HEK293 (cell line): ENCODE data around the gene KRTAP3-2.

ENCODE experiments used
- CTCF ChIA-PET: fragments of 350-600 bp; formaldehyde crosslinking; extraction: SDS; loops from one replicate; lab custom pipeline; 2021; ENCODE audit warnings: antibody characterized with exemption; lab: Yijun Ruan, JAX
- POLR2A ChIA-PET: fragments of 300-600 bp; formaldehyde crosslinking; extraction: SDS; loops from one replicate; lab custom pipeline; 2020; ENCODE audit warnings: antibody characterized with exemption, inconsistent platforms; lab: Yijun Ruan, JAX
- H3K27ac ChIP-seq: fragments of 200-500 bp; sonication (Bioruptor generic); 2 replicates; pipeline ENCODE4 v1.5.1; 2014; ENCODE audit warnings: low read depth, low read length, control low read depth, inconsistent platforms; ENCODE audit errors: extremely low read depth
- H3K36me3 ChIP-seq, 2 experiments: fragments of 200-500 bp in 1 of 2; sonication (Bioruptor generic) in 1 of 2; 1 replicate in 1 of 2; 2 replicates in 1 of 2; pipeline ENCODE4 v1.5.1; 2014 to 2017; ENCODE audit warnings: inconsistent platforms in 2 of 2, low read length in 2 of 2; ENCODE audit not compliant: control insufficient read depth in 2 of 2, insufficient read depth in 1 of 2
- H3K4me1 ChIP-seq: fragments of 200-500 bp; sonication (Bioruptor generic); 2 replicates; pipeline ENCODE4 v1.5.1; 2014; ENCODE audit warnings: mild to moderate bottlenecking, low read length, inconsistent platforms; ENCODE audit not compliant: control insufficient read depth, insufficient read depth
- H3K4me3 ChIP-seq: 2 replicates; pipeline ENCODE4 v1.5.1; 2011; ENCODE audit warnings: low read depth, mild to moderate bottlenecking, control low read depth, low read length, moderate library complexity
- H3K9me3 ChIP-seq: fragments of 200-500 bp; sonication (Bioruptor generic); 2 replicates; pipeline ENCODE4 v1.5.1; 2014; ENCODE audit warnings: low read depth, low read length, inconsistent platforms; ENCODE audit not compliant: control insufficient read depth, insufficient read depth
- INSM2 ChIP-seq: fragments of 450-650 bp; formaldehyde crosslinking; IDR thresholded peaks from 2 replicates; pipeline ENCODE4 v1.5.1; 2016; ENCODE audit warnings: missing biosample characterization, missing genetic modification characterization
- REST ChIP-seq: fragments of 450-650 bp; formaldehyde crosslinking; IDR thresholded peaks from 2 replicates; pipeline ENCODE4 v1.5.1; 2016; ENCODE audit warnings: missing biosample characterization, missing genetic modification characterization
- SP2 ChIP-seq: fragments of 450-650 bp; formaldehyde crosslinking; IDR thresholded peaks from 2 replicates; pipeline ENCODE4 v1.5.1; 2016; ENCODE audit warnings: missing biosample characterization, missing genetic modification characterization
- ZBTB17 ChIP-seq: fragments of 450-650 bp; formaldehyde crosslinking; IDR thresholded peaks from 2 replicates; pipeline ENCODE4 v1.5.1; 2016; ENCODE audit warnings: missing biosample characterization, missing genetic modification characterization
- ZEB2 ChIP-seq: fragments of 450-650 bp; formaldehyde crosslinking; IDR thresholded peaks from 2 replicates; pipeline ENCODE4 v1.5.1; 2016; ENCODE audit warnings: missing biosample characterization, missing genetic modification characterization
- ZFP37 ChIP-seq: fragments of 450-650 bp; formaldehyde crosslinking; IDR thresholded peaks from 2 replicates; pipeline ENCODE4 v1.5.1; 2016; ENCODE audit warnings: missing biosample characterization, missing genetic modification characterization
- ZNF169 ChIP-seq: fragments of 450-650 bp; formaldehyde crosslinking; IDR thresholded peaks from 2 replicates; pipeline ENCODE4 v1.5.1; 2016; ENCODE audit warnings: missing biosample characterization, missing genetic modification characterization
- ZNF221 ChIP-seq: fragments of 450-650 bp; formaldehyde crosslinking; IDR thresholded peaks from 2 replicates; pipeline ENCODE4 v1.5.1; 2017; ENCODE audit warnings: missing biosample characterization, missing genetic modification characterization, borderline replicate concordance
- ZNF223 ChIP-seq: fragments of 450-650 bp; formaldehyde crosslinking; IDR thresholded peaks from 2 replicates; pipeline ENCODE4 v1.5.1; 2016; ENCODE audit warnings: missing biosample characterization, missing genetic modification characterization
- ZNF37A ChIP-seq: fragments of 450-650 bp; IDR thresholded peaks from 2 replicates; pipeline ENCODE4 v1.5.1; 2018; ENCODE audit warnings: missing biosample characterization, missing genetic modification characterization
- ZNF416 ChIP-seq: fragments of 450-650 bp; formaldehyde crosslinking; IDR thresholded peaks from 2 replicates; pipeline ENCODE4 v1.5.1; 2016; ENCODE audit warnings: missing biosample characterization, missing genetic modification characterization
- ZNF600 ChIP-seq: fragments of 450-650 bp; formaldehyde crosslinking; IDR thresholded peaks from 2 replicates; pipeline ENCODE4 v1.5.1; 2016; ENCODE audit warnings: missing biosample characterization, missing genetic modification characterization
- ZNF623 ChIP-seq: fragments of 450-650 bp; formaldehyde crosslinking; IDR thresholded peaks from 2 replicates; pipeline ENCODE4 v1.5.1; 2016; ENCODE audit warnings: missing biosample characterization, missing genetic modification characterization
- ZNF629 ChIP-seq: fragments of 450-650 bp; formaldehyde crosslinking; IDR thresholded peaks from 2 replicates; pipeline ENCODE4 v1.5.1; 2017; ENCODE audit warnings: missing biosample characterization, missing genetic modification characterization
- ZNF76 ChIP-seq: fragments of 450-650 bp; formaldehyde crosslinking; IDR thresholded peaks from 2 replicates; pipeline ENCODE4; 2016; ENCODE audit warnings: low read depth, missing biosample characterization, missing genetic modification characterization, borderline replicate concordance
- ZNF785 ChIP-seq: fragments of 450-650 bp; formaldehyde crosslinking; IDR thresholded peaks from 2 replicates; pipeline ENCODE4 v1.5.1; 2016; ENCODE audit warnings: missing biosample characterization, missing genetic modification characterization
- ZNF792 ChIP-seq: fragments of 450-650 bp; formaldehyde crosslinking; IDR thresholded peaks from 2 replicates; pipeline ENCODE4 v1.5.1; 2016; ENCODE audit warnings: missing biosample characterization, missing genetic modification characterization
- ZSCAN23 ChIP-seq: fragments of 450-650 bp; formaldehyde crosslinking; IDR thresholded peaks from 2 replicates; pipeline ENCODE4 v1.5.1; 2016; ENCODE audit warnings: missing biosample characterization, missing genetic modification characterization
- TF ChIP-seq, protein P1 (sequence below): fragments of 450-650 bp; formaldehyde crosslinking; IDR thresholded peaks from 2 replicates; pipeline ENCODE4 v1.5.1; 2017; ENCODE audit warnings: missing biosample characterization, missing genetic modification characterization
- TF ChIP-seq, protein P2 (sequence below): fragments of 450-650 bp; formaldehyde crosslinking; IDR thresholded peaks from 2 replicates; pipeline ENCODE4 v1.5.1; 2016; ENCODE audit warnings: missing biosample characterization, missing genetic modification characterization, low read depth
- TF ChIP-seq, protein P3 (sequence below): fragments of 450-650 bp; formaldehyde crosslinking; IDR thresholded peaks from 2 replicates; pipeline ENCODE4 v1.5.1; 2016; ENCODE audit warnings: missing biosample characterization, missing genetic modification characterization
- TF ChIP-seq, protein P4 (sequence below): fragments of 450-650 bp; IDR thresholded peaks from 2 replicates; pipeline ENCODE4 v1.5.1; 2018; ENCODE audit warnings: missing biosample characterization, mild to moderate bottlenecking, missing genetic modification characterization

KRTAP3-2 gene

DNA sequence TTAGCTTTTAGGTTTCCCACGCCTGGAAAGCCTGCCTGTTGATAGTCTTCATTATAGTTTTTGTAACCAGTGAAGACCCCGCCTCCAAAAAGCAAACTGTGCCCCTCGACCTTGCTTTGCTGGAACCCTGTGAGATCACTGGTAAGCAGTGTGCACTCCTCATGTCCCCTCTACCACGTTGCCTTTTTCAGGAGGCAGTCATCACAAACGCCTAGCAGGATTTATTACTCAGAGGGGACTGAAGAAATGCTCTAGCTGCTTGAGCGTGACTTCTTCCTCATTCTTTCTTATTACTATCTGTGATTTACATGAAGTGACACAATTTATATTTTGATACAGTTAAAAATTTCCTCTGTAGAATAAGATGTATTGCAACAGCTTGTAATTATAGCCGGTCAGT, 15.7 kb upstream of the KRTAP3-2 start:
- no peaks in the 10 kb centered on the region for H3K36me3 ChIP-seq
- CTCF ChIA-PET = no interaction called here
- no peaks in the 10 kb centered on the region for H3K9me3 ChIP-seq
- no peaks in the 10 kb centered on the region for H3K4me1 ChIP-seq
- TF ChIP-seq ZEB2 (tag by site-specific recombination) (no peak), SP2 (tag by site-specific recombination) (no peak), ZNF221 (no peak), ZNF629 (no peak), REST (tag by site-specific recombination) (no peak), ZNF37A (tag by site-specific recombination) (no peak), ZNF223 (no peak), INSM2 (tag by site-specific recombination) (no peak), ZNF600 (tag by site-specific recombination) (no peak), ZFP37 (tag by site-specific recombination) (no peak), ZNF785 (tag by site-specific recombination) (no peak)
- TF ChIP-seq, protein P1, sequence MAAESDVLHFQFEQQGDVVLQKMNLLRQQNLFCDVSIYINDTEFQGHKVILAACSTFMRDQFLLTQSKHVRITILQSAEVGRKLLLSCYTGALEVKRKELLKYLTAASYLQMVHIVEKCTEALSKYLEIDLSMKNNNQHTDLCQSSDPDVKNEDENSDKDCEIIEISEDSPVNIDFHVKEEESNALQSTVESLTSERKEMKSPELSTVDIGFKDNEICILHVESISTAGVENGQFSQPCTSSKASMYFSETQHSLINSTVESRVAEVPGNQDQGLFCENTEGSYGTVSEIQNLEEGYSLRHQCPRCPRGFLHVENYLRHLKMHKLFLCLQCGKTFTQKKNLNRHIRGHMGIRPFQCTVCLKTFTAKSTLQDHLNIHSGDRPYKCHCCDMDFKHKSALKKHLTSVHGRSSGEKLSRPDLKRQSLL = no peak
- TF ChIP-seq, protein P2, sequence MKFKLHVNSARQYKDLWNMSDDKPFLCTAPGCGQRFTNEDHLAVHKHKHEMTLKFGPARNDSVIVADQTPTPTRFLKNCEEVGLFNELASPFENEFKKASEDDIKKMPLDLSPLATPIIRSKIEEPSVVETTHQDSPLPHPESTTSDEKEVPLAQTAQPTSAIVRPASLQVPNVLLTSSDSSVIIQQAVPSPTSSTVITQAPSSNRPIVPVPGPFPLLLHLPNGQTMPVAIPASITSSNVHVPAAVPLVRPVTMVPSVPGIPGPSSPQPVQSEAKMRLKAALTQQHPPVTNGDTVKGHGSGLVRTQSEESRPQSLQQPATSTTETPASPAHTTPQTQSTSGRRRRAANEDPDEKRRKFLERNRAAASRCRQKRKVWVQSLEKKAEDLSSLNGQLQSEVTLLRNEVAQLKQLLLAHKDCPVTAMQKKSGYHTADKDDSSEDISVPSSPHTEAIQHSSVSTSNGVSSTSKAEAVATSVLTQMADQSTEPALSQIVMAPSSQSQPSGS (tag by site-specific recombination) = no peak
- no peak overlapping the region for H3K27ac ChIP-seq
- POLR2A ChIA-PET = no interaction called here
- no peak overlapping the region for H3K4me3 ChIP-seq

DNA sequence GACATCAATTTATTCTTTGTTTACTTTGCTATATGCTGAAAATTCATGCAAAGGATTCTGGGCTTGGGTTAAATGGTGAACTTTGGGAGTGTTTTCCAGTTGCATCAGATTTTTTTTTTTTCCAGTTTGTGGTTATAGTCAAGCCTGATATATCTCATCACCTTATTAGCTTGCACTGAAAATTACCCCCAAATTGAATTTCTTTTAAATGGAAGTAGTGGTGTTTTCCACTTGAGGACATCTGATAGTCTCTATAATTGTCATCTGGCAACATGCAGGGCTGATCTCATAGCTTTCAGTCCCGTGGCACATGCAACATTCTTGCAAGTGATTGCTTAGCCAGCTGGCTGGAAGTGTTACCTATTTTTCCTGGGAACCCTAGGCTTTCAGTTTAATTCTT, 13.9 kb upstream of the KRTAP3-2 start:
- H3K9me3 ChIP-seq = no peaks in the 10 kb centered on the region
- no peak overlapping the region for H3K27ac ChIP-seq
- H3K4me1 ChIP-seq = no peaks in the 10 kb centered on the region
- H3K36me3 ChIP-seq = no peaks in the 10 kb centered on the region
- H3K4me3 ChIP-seq = no peak overlapping the region
- CTCF ChIA-PET = interaction anchor here (0.6 to 1.2 kb wide), 2 partner anchors 317 to 394 kb away, joined by 4 read pairs; no protein-coding TSS in a partner anchor
- POLR2A ChIA-PET = no interaction called here
- no peak for TF ChIP-seq ZSCAN23 (tag by site-specific recombination)
- TF ChIP-seq ZNF792 = no peak
- TF ChIP-seq, protein P2 (tag by site-specific recombination) = 0 out of 2 replicates have a peak, but pooled peaks have one; percentile 11
- peak; percentile 27; the same call in 1 of the 2 replicates for TF ChIP-seq ZNF76
- no peak for TF ChIP-seq ZNF169 (tag by site-specific recombination)
- TF ChIP-seq ZNF416 (tag by site-specific recombination) = no peak
- peak; percentile 19; the same call in 1 of the 2 replicates for TF ChIP-seq ZBTB17 (tag by site-specific recombination)
- no peak for TF ChIP-seq ZNF623 (tag by site-specific recombination)
- peak; percentile 75 for TF ChIP-seq ZEB2 (tag by site-specific recombination)
- TF ChIP-seq, protein P3, sequence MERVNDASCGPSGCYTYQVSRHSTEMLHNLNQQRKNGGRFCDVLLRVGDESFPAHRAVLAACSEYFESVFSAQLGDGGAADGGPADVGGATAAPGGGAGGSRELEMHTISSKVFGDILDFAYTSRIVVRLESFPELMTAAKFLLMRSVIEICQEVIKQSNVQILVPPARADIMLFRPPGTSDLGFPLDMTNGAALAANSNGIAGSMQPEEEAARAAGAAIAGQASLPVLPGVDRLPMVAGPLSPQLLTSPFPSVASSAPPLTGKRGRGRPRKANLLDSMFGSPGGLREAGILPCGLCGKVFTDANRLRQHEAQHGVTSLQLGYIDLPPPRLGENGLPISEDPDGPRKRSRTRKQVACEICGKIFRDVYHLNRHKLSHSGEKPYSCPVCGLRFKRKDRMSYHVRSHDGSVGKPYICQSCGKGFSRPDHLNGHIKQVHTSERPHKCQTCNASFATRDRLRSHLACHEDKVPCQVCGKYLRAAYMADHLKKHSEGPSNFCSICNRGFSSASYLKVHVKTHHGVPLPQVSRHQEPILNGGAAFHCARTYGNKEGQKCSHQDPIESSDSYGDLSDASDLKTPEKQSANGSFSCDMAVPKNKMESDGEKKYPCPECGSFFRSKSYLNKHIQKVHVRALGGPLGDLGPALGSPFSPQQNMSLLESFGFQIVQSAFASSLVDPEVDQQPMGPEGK = peak; percentile 57
- TF ChIP-seq, protein P4, sequence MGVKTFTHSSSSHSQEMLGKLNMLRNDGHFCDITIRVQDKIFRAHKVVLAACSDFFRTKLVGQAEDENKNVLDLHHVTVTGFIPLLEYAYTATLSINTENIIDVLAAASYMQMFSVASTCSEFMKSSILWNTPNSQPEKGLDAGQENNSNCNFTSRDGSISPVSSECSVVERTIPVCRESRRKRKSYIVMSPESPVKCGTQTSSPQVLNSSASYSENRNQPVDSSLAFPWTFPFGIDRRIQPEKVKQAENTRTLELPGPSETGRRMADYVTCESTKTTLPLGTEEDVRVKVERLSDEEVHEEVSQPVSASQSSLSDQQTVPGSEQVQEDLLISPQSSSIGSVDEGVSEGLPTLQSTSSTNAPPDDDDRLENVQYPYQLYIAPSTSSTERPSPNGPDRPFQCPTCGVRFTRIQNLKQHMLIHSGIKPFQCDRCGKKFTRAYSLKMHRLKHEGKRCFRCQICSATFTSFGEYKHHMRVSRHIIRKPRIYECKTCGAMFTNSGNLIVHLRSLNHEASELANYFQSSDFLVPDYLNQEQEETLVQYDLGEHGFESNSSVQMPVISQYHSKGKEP (tag by site-specific recombination) = peak; percentile 67; the same call in 1 of the 2 replicates
